ENCODE results near the gene GALNS.

GALNS gene

GRCh38 chr16:88815901-88816589 lies 40.7 kb downstream of the GALNS start:
- no peak overlapping the region for H3K4me3 ChIP-seq (ENCODE audit: low read depth, low read length)
- peak; percentile 97 for TF ChIP-seq CTCF (IDR thresholded peaks at IDR 0.05; ENCODE audit: borderline replicate concordance, insufficient read depth, low read depth, low read length)

GRCh38 chr16:88815227-88815626 lies 41.5 kb downstream of the GALNS start:
- H3K4me3 ChIP-seq (ENCODE audit: low read depth, low read length) = no peak overlapping the region
- TF ChIP-seq CTCF (IDR thresholded peaks at IDR 0.05; ENCODE audit: borderline replicate concordance, insufficient read depth, low read depth, low read length) = no peak

- TF ChIP-seq CTCF (IDR thresholded peaks at IDR 0.05; ENCODE audit: borderline replicate concordance, insufficient read depth, low read depth, low read length) = no peak
- H3K4me3 ChIP-seq (ENCODE audit: low read depth, low read length) = no peak overlapping the region
These were observed 42.6 kb downstream of the GALNS start for GRCh38 chr16:88814144-88814502.

- TF ChIP-seq CTCF (IDR thresholded peaks at IDR 0.05; ENCODE audit: borderline replicate concordance, insufficient read depth, low read depth, low read length) = no peak
- H3K4me3 ChIP-seq (ENCODE audit: low read depth, low read length) = no peak overlapping the region
These were observed 43.2 kb downstream of the GALNS start for GRCh38 chr16:88813269-88814143.

GRCh38 chr16:88812513-88813268 lies 44.1 kb downstream of the GALNS start:
- H3K4me3 ChIP-seq (ENCODE audit: low read depth, low read length) = peak overlapping the region; percentile 94
- TF ChIP-seq CTCF (IDR thresholded peaks at IDR 0.05; ENCODE audit: borderline replicate concordance, insufficient read depth, low read depth, low read length) = no peak

GRCh38 chr16:88811769-88812512 lies 44.8 kb downstream of the GALNS start, which contains the start of gene APRT:
APRT (minus strand) TSS chr16:88811928; CDS start chr16:88811899, 29 bp downstream.
- H3K4me3 ChIP-seq (ENCODE audit: low read depth, low read length) = peak within 1 kb of the TSS; percentile 94
- no peak for TF ChIP-seq CTCF (IDR thresholded peaks at IDR 0.05; ENCODE audit: borderline replicate concordance, insufficient read depth, low read depth, low read length)
